Tibial artery (tissue), 4 donors: ENCODE results near the gene CDC42SE2.
A peak's percentile ranks its signal among the peaks of the same experiment; 100 is the strongest.

ENCODE experiments used
- DNase-seq, 2 donors: peaks; one replicate each; pipeline ENCODE4 v3.0.0-alpha.2; 2019
- H3K27ac ChIP-seq, 2 donors: fragments of 200-600 bp; sonication (generic) in 1 of 2; 1 replicate in 1 of 2; 2 replicates in 1 of 2; pipeline ENCODE4 v1.5.1; 2018 to 2019; ENCODE audit warnings: mild to moderate bottlenecking in 1 of 2
- H3K27me3 ChIP-seq, 2 donors: fragments of 200-600 bp; sonication (generic) in 1 of 2; one replicate each; pipeline versions ENCODE4 v1.5.1 to v1.6.0; 2016 to 2019
- H3K36me3 ChIP-seq, 3 donors: fragments of 200-600 bp; sonication (generic) in 2 of 3; one replicate each; pipeline ENCODE4 v1.5.1; 2016 to 2019; ENCODE audit warnings: mild to moderate bottlenecking in 2 of 3
- H3K4me1 ChIP-seq, 4 donors: fragments of 200-600 bp; sonication (generic) in 2 of 4; 1 replicate in 3 of 4; 2 replicates in 1 of 4; pipeline ENCODE4 v1.5.1; 2016 to 2019
- H3K4me3 ChIP-seq, 2 donors: fragments of 200-600 bp; sonication (generic) in 1 of 2; 1 replicate in 1 of 2; 2 replicates in 1 of 2; pipeline ENCODE4 v1.5.1; 2018 to 2019; ENCODE audit warnings: mild to moderate bottlenecking in 2 of 2
- H3K9me3 ChIP-seq, 3 donors: fragments of 200-600 bp; sonication (generic) in 1 of 3; one replicate each; pipeline ENCODE4 v1.5.1; 2016 to 2019
- intact Hi-C: fragments of 100-400 bp; cut with DNase I; formaldehyde crosslinking; loops from one replicate; pipeline ENCODE4 v1.15.0; 2023; ENCODE audit warnings: low total_unique reads
- TF ChIP-seq, protein P1 (sequence below), 2 experiments: fragments of 200-600 bp in 1 of 2; fragments of 450-650 bp in 1 of 2; IDR thresholded peaks; one replicate each; pipeline ENCODE4 v1.5.1; 2017 to 2019; ENCODE audit warnings: antibody characterized with exemption in 2 of 2, mild to moderate bottlenecking in 1 of 2, moderate library complexity in 1 of 2

Gene CDC42SE2

DNA sequence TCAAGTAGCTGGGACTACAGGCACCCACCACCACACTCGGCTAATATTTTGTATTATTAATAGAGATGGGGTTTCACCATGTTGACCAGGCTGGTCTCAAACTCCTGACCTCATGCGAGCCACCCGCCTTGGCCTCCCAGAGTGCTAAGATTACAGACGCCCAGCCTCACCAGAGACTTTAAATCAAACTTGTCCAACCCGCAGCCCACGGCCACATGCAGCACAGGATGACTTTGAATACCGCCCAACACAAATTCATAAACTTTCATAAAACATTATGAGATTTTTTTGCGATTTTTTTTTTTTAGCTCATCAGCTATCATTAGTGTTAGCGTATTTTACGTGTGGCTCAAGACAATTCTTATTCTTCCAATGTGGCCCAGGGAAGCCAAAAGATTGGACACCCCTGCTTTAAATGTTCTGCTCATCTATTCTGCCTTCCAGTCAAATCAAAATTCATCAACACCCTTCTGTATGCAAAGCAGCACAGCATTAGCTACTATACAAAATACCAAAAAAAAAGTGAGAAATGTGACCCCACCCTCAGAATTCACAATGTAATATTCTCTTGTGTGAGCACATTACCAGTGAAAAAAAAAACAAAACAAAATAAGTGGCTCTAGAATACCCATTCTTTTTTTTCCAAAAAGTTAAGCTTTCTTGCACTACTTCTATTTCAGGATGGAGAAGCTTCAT is 42.7 kb upstream of the CDC42SE2 start:
- TF ChIP-seq, protein P1, sequence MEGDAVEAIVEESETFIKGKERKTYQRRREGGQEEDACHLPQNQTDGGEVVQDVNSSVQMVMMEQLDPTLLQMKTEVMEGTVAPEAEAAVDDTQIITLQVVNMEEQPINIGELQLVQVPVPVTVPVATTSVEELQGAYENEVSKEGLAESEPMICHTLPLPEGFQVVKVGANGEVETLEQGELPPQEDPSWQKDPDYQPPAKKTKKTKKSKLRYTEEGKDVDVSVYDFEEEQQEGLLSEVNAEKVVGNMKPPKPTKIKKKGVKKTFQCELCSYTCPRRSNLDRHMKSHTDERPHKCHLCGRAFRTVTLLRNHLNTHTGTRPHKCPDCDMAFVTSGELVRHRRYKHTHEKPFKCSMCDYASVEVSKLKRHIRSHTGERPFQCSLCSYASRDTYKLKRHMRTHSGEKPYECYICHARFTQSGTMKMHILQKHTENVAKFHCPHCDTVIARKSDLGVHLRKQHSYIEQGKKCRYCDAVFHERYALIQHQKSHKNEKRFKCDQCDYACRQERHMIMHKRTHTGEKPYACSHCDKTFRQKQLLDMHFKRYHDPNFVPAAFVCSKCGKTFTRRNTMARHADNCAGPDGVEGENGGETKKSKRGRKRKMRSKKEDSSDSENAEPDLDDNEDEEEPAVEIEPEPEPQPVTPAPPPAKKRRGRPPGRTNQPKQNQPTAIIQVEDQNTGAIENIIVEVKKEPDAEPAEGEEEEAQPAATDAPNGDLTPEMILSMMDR (IDR thresholded peaks at IDR 0.05): no peak
- H3K27ac ChIP-seq: no peak overlapping the region
- no peaks in the 10 kb centered on the region for H3K4me1 ChIP-seq
- no peak overlapping the region for H3K4me3 ChIP-seq
- no peaks in the 10 kb centered on the region for H3K27me3 ChIP-seq
- DNase-seq: no peak
- H3K36me3 ChIP-seq: no peaks in the 10 kb centered on the region
- intact Hi-C loops: no loop called here
- H3K9me3 ChIP-seq: no peaks in the 10 kb centered on the region

DNA sequence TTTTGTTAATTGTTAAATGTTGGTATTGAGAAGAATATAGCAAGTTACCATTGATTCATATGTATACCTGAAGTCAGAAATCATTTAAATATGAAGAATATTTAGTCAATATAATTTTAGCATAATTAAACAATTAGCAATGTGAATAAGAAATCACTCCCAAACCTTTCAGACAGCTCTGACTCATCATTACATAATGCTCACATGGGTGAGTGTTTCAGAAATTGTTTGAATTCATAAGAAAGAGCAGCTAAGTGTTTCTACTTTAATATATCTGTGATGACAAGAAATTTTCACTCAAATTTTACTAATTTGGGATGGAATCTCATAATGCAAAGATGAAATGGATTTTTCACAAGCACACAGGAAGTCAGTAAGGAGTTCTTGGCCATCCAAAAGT is 42.0 kb upstream of the CDC42SE2 start:
- TF ChIP-seq, protein P1 (IDR thresholded peaks at IDR 0.05): no peak
- no peak overlapping the region for H3K27ac ChIP-seq

DNA sequence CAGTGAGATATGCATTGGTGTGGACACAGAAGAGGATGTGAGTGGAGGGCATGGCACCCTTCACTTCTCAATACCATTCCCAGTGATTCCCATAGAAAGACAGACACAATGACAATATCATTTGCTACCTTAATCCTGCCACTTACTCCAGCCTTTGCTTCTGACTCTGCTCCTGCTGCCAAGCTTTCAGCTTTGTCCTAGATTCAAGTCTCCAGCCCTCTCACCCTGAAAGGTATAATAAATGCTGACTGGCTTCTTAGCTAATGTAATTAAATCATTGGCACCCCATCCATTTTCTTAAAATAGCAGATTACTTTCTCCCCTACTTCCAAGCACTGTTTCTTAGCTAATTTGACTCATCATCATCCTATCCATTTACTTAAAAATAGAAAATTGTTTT is 41.1 kb upstream of the CDC42SE2 start:
- Histone ChIP-seq H3K4me1 (no peaks in the 10 kb centered on the region), H3K27me3 (no peaks in the 10 kb centered on the region), H3K27ac (no peak overlapping the region), H3K36me3 (no peaks in the 10 kb centered on the region), H3K4me3 (no peak overlapping the region), H3K9me3 (no peaks in the 10 kb centered on the region)
- intact Hi-C loops: no loop called here
- no peak for DNase-seq
- TF ChIP-seq, protein P1 (IDR thresholded peaks at IDR 0.05): no peak

More for the DNA sequence above, 42.0 kb upstream of the CDC42SE2 start:
- Histone ChIP-seq H3K9me3 (no peaks in the 10 kb centered on the region), H3K4me3 (no peak overlapping the region), H3K36me3 (no peaks in the 10 kb centered on the region), H3K4me1 (no peaks in the 10 kb centered on the region), H3K27me3 (no peaks in the 10 kb centered on the region)
- intact Hi-C loops: no loop called here
- no peak for DNase-seq

DNA sequence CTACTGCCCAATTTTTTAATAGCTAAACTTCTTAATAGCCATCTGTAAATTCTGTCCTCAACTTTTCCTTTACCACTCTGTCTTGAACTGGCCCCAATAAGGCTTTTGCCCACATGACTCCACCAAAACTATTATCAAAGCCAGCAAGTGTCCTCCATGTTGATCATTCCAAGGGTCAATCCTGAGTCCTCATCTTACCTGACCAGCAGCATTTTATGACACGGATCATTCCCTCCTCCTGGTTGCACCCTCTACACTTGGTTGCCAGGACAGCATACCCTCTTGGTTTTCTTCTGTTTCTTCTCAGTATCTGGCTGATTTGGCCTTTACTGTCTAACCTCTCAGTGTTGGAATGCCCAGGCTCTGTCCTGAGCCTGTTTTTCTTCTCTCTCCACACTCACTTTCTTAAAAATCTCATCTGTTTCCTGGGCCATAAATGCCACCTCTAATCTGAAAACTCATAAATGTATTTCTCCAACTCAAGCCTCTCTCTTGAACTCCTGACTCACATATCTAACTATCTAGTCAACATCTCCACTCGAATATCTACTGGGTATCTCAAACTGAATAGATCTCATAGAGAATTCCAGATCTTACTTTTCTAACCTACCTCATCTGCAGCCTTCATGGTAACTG is 40.0 kb upstream of the CDC42SE2 start:
- H3K4me3 ChIP-seq: no peak overlapping the region
- intact Hi-C loops: no loop called here
- no peak for DNase-seq
- no peak overlapping the region for H3K27ac ChIP-seq
- no peaks in the 10 kb centered on the region for H3K36me3 ChIP-seq
- TF ChIP-seq, protein P1 (IDR thresholded peaks at IDR 0.05): no peak
- H3K9me3 ChIP-seq: no peaks in the 10 kb centered on the region
- H3K4me1 ChIP-seq: no peaks in the 10 kb centered on the region
- H3K27me3 ChIP-seq: no peaks in the 10 kb centered on the region

DNA sequence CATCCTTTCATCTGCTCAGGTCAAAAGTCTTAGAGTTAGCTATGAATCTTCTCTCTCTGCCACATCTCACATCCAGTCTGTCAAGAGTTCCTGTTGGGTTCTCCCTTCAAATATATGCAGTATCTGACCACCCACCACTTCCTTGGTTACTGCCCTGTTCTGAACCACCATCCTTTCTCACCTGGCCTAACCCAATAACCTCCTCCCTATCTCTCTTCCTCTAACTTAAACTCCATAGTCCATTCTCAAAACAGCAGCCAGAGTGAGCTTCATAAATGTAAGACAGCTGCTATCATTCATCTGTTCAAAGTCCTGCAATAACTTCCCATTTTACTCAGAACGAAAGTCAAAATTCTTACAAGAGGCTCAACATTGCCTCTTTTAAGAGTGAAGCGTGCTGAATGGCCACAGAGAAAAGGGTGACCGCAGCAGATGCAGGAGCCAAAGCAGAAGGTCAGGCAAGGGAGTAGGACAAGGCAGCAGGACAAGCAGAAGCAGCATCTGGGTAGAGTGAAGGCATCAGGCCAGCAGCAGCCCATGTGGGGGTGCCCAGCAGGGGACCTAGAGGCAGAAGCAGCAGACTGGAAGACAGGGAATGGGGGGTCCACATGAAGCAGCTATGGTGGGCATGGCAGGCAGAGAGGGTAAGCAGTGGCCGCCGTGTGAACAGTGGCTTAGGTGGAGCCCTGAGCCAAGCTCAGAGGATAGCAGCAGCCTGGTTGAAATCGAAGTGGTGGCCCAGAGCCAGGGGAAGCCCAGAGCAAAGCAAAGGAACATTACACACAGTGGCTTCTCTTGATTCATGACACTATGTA is 39.3 kb upstream of the CDC42SE2 start:
- no peaks in the 10 kb centered on the region for H3K36me3 ChIP-seq
- DNase-seq: peak; percentile 32 to 68
- H3K4me1 ChIP-seq: no peaks in the 10 kb centered on the region
- H3K27ac ChIP-seq: no peak overlapping the region
- H3K4me3 ChIP-seq: no peak overlapping the region
- no peaks in the 10 kb centered on the region for H3K27me3 ChIP-seq
- H3K9me3 ChIP-seq: no peaks in the 10 kb centered on the region
- TF ChIP-seq, protein P1 (IDR thresholded peaks at IDR 0.05): no peak
- intact Hi-C loops: no loop called here
